ENCODE measurements around the gene NDE1.

Gene NDE1

GRCh38 chr16:15771694-15772093 is 121.6 kb downstream of the NDE1 start:
- no peak for DNase-seq

- DNase-seq: no peak
These were observed 122.7 kb downstream of the NDE1 start for GRCh38 chr16:15772579-15773293.

- no peak for DNase-seq
These were observed 123.9 kb downstream of the NDE1 start for GRCh38 chr16:15773968-15774367.

GRCh38 chr16:15775209-15775608 is 125.2 kb downstream of the NDE1 start:
- peak; percentile 10 for DNase-seq

- peak; percentile 12 for DNase-seq
These were observed 125.7 kb downstream of the NDE1 start for GRCh38 chr16:15775663-15776304.
